Activated CD4-positive, alpha-beta memory T cell treated with anti-CD3 and anti-CD28 coated beads, Interleukin-2, amount 10 ng/mL, durations not matched to agents 7 days and 5 days (primary cell): ENCODE results near the gene MYH9. TPM values are rescaled to one million over a fixed set of nuclear protein-coding genes. Genes with fewer than 3 reads are reported as not detected.
"Not testable (repeated sequence)": the region's sequence is repeated elsewhere in the genome, so short reads cannot be mapped to it uniquely, and the experiment has no call there.

Experiments used
- CTCF ChIA-PET: fragments of 350-600 bp; sonication (Branson Sonifier 250); formaldehyde crosslinking; loops from one replicate; lab custom pipeline; 2021; ENCODE audit warnings: antibody characterized with exemption, inconsistent platforms; lab: Charles Lee
- POLR2A ChIA-PET: fragments of 350-600 bp; sonication (Branson Sonifier 250); formaldehyde crosslinking; loops from one replicate; lab custom pipeline; 2021; ENCODE audit warnings: antibody characterized with exemption; lab: Charles Lee
- DNase-seq: peaks from one replicate; pipeline ENCODE4 v3.0.0-alpha.2; 2020
- H3K27ac Mint-ChIP-seq: one replicate; pipeline ENCODE4 v1.8.0; 2021; ENCODE audit warnings: mild to moderate bottlenecking, mixed read lengths
- H3K27me3 Mint-ChIP-seq: one replicate; pipeline ENCODE4 v1.8.0; 2021; ENCODE audit warnings: mixed read lengths
- H3K36me3 Mint-ChIP-seq: one replicate; pipeline ENCODE4 v1.8.0; 2021; ENCODE audit warnings: low read depth, mixed read lengths
- H3K4me1 Mint-ChIP-seq: one replicate; pipeline ENCODE4 v1.8.0; 2021; ENCODE audit warnings: mixed read lengths
- H3K4me3 Mint-ChIP-seq: one replicate; pipeline ENCODE4 v1.8.0; 2021; ENCODE audit warnings: mild to moderate bottlenecking, mixed read lengths
- H3K9me3 Mint-ChIP-seq: one replicate; pipeline ENCODE4 v1.8.0; 2021; ENCODE audit warnings: mixed read lengths
- total RNA-seq, 2 experiments: library from RNA; stranded (reverse); gene quantifications; one replicate each; pipeline ENCODE4 v1.2.3, GENCODE V29; 2021

Gene MYH9
- total RNA-seq, 2 experiments from 2014 or later: 840 to 865 TPM

DNA sequence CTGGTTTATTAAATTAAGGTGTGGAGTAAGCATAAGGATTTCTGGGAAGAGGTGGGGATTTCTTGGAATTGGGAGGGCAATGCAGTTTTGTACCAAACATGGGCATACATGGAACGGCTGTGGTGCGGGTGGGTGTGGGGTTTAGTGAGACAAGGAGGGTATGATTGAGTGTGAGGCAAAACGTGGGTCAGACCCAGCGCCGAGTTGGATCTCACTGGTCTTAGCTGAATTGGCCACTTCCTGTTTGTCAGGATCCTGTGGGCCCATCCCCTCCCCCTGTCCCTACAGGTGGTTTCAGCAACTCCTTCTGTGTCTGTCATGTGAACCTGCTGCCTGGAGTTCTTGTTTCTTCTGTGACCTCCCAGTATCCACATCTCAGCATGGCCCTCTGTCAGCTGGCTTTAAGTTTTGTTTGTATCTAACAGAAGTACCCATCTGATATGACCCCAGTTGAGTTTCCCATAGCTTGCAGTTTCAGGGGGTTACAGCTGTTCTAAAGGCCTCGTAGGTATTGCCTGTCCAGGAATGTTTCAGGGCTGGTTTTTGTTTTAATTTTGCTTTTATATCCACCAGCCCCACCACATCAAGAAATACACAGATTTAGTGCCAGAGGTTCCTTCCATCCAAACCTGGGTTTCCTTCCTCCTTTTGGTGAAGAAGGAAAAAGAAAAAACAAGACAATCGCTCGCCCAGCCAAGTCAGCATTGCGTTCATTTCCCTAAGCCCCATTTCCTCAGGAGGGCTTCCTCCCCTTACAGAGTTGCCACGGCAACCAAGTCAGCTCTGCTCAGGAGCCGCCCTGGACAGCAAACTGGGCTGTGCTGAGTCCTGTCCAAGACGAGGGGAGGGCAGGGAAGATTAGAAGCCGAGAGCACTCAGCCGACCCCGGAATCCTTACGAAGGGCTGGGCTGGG, 128.8 kb downstream of the MYH9 start:
- Mint-ChIP-seq H3K4me3 (peak overlapping the region; percentile 43), H3K36me3 (peaks cover 76% of the 10 kb centered on the region), H3K9me3 (no peaks in the 10 kb centered on the region), H3K27ac (peak overlapping the region; percentile 88), H3K27me3 (no peaks in the 10 kb centered on the region), H3K4me1 (peaks cover 65% of the 10 kb centered on the region)
- ChIA-PET CTCF (interaction anchor here (1.7 kb wide), 1 partner anchor 20 kb away, joined by 6 read pairs; the partner anchor contains the start of gene APOL2), POLR2A (interaction anchor here (1.0 to 3.0 kb wide), 5 partner anchors 9 to 248 kb away, joined by 3 to 20 read pairs (median 4); partner anchors contain the start of genes APOL2, FOXRED2 and TXN2)
- DNase-seq: peak; percentile 65

GRCh38 chr22:36257948-36258670, 129.7 kb downstream of the MYH9 start:
- POLR2A ChIA-PET: interaction anchor here (1.6 to 3.0 kb wide), 2 partner anchors 20 kb away, joined by 4 to 20 read pairs; partner anchors contain the start of gene APOL2
- H3K36me3 Mint-ChIP-seq: peaks cover 76% of the 10 kb centered on the region
- peak overlapping the region; percentile 88 for H3K27ac Mint-ChIP-seq
- no peaks in the 10 kb centered on the region for H3K9me3 Mint-ChIP-seq
- CTCF ChIA-PET: interaction anchor here (1.7 kb wide), 1 partner anchor 19 kb away, joined by 6 read pairs; the partner anchor contains the start of gene APOL2
- peaks cover 73% of the 10 kb centered on the region for H3K4me1 Mint-ChIP-seq
- H3K4me3 Mint-ChIP-seq: peak overlapping the region; percentile 43
- DNase-seq: no peak
- H3K27me3 Mint-ChIP-seq: no peaks in the 10 kb centered on the region

DNA sequence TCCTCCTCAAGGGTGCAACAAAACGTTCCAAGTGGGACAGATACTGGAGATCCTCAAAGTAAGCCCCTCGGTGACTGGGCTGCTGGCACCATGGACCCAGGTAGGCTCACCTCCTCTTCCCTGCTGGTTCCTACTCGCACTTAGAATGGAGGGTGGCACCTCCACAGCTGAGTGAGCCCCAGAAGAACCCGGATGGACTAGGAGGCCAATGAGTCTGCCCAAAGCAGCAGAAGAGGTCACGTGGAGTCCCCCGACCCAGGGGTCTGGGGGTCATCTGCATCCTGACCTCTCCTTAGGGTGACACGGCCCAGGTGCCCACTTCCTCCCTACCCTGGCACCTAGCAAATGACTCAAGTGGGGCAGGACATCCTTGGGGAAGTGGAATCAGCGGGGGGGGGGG, 130.5 kb downstream of the MYH9 start:
- Mint-ChIP-seq H3K4me3 (no peak overlapping the region), H3K4me1 (peaks cover 79% of the 10 kb centered on the region), H3K9me3 (no peaks in the 10 kb centered on the region), H3K27ac (peak overlapping the region; percentile 66), H3K27me3 (no peaks in the 10 kb centered on the region), H3K36me3 (peaks cover 74% of the 10 kb centered on the region)
- ChIA-PET POLR2A (interaction anchor here (5.1 kb wide), 1 partner anchor 18 kb away, joined by 48 read pairs; the partner anchor contains the start of gene APOL2), CTCF (no interaction called here)
- no peak for DNase-seq

- ChIA-PET CTCF (interaction anchor here (0.6 kb wide), 1 partner anchor 59 kb away, joined by 3 read pairs; no protein-coding TSS in a partner anchor), POLR2A (interaction anchor here (5.1 kb wide), 1 partner anchor 18 kb away, joined by 48 read pairs; the partner anchor contains the start of gene APOL2)
- DNase-seq: no peak
- Mint-ChIP-seq H3K36me3 (peaks cover 68% of the 10 kb centered on the region), H3K4me3 (peak overlapping the region; percentile 5), H3K9me3 (no peaks in the 10 kb centered on the region), H3K27ac (peak overlapping the region; percentile 66), H3K27me3 (no peaks in the 10 kb centered on the region), H3K4me1 (peaks cover 83% of the 10 kb centered on the region)
Observed at GRCh38 chr22:36256478-36256877, 131.3 kb downstream of the MYH9 start.

DNA sequence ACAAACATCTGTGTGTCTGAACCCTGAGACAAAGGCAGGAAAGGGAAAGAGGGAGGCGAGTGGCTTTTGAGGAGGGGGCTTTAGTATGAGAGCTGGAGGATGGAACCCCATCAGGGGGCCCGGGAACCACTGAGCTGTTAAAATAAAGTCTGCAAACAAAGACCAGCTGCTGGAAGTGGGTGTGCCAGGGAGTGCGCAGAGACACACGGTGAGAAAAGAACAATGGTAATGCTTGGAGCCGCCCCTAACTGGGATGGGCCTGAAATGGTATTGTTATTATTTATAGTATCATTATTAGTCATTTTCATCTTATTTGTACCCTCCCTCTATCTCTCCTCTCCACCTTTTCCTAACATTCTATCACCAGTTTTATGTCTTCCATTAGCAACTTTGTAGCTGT, 132.2 kb downstream of the MYH9 start:
- peak overlapping the region; percentile 93 for H3K4me3 Mint-ChIP-seq
- CTCF ChIA-PET: interaction anchor here (0.6 kb wide), 1 partner anchor 60 kb away, joined by 3 read pairs; no protein-coding TSS in a partner anchor
- POLR2A ChIA-PET: interaction anchor here (1.2 to 5.1 kb wide), 2 partner anchors 17 to 58 kb away, joined by 3 to 48 read pairs; partner anchors contain the start of gene APOL2
- not testable (repeated sequence) for H3K9me3 Mint-ChIP-seq, H3K27me3 Mint-ChIP-seq, DNase-seq
- H3K36me3 Mint-ChIP-seq: peaks cover 59% of the 10 kb centered on the region
- peak overlapping the region; percentile 64 for H3K27ac Mint-ChIP-seq
- H3K4me1 Mint-ChIP-seq: peaks cover 80% of the 10 kb centered on the region

DNA sequence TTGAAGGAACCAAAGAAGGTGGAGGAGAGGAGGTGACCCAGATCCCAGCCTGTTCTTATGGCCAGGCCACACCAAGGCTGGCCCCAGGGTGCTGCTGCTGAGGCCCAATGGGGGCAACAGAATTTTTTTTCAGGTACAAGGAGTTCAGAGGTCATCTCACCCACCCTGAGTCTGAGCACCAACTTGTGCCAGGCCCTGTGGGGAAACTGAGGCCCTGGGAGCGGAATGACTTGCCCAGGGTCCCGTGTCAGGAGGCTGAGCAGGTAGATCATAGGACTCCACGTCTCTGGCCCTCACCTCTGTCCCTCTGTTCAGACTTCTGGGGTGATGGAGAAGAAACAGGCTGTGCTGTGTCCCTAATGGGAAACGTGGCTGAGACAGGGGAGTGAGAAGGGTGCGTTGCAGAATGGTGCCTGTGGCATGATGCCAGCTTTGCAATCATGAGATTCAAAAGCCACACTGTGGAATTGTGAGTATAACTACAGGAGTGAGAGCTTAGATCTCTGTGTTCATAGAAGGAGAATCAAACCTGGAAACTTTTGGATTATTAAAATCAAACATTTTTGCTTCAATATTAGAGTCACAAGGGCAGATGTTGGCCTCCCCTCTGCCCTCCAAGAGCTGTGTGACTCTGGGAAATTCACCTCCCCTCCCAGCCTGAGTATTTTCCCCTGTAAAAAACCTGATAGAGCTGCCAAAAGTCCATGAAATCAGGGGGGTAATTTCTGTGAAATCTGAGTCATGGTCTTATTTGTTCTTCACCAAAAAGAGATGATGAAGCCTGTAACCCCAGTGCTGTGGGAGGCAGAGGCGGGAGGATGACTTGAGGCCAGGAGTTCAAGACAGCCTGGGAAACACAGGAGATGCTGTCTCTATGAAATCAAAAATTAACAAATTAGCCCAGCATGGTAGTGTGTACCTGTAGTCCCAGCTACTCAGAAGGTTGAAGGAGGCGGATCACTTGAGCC, 134.0 kb downstream of the MYH9 start:
- H3K9me3 Mint-ChIP-seq: no peaks in the 10 kb centered on the region

GRCh38 chr22:36252754-36253522, 134.8 kb downstream of the MYH9 start, which contains the start of gene APOL1:
Gene APOL1, plus strand, starts transcription at chr22:36253133. Its CDS starts 1,823 bp downstream, at chr22:36254956.
- peaks cover 39% of the 10 kb centered on the region for H3K36me3 Mint-ChIP-seq
- H3K27ac Mint-ChIP-seq: peak within 1 kb of the TSS; percentile 89
- POLR2A ChIA-PET: interaction anchor here (0.7 to 5.1 kb wide), 10 partner anchors 10 to 827 kb away, joined by 3 to 48 read pairs (median 6); partner anchors contain the start of genes APOL2, APOL3 and TXN2
- no peaks in the 10 kb centered on the region for H3K27me3 Mint-ChIP-seq
- peak within 1 kb of the TSS; percentile 93 for H3K4me3 Mint-ChIP-seq
- H3K4me1 Mint-ChIP-seq: peaks cover 59% of the 10 kb centered on the region
- H3K9me3 Mint-ChIP-seq: peaks cover 5% of the 10 kb centered on the region
- CTCF ChIA-PET: interaction anchor here (0.8 to 6.9 kb wide), 9 partner anchors 10 to 234 kb away, joined by 3 to 65 read pairs (median 4); partner anchors contain the start of gene APOL2
- peak; percentile 63 for DNase-seq

More for the DNA sequence above, 134.0 kb downstream of the MYH9 start:
- ChIA-PET CTCF (interaction anchor here (0.6 to 6.9 kb wide), 12 partner anchors 11 to 233 kb away, joined by 3 to 65 read pairs (median 4); partner anchors contain the start of gene APOL2), POLR2A (interaction anchor here (0.7 to 5.1 kb wide), 12 partner anchors 10 to 826 kb away, joined by 3 to 48 read pairs (median 4); partner anchors contain the start of genes APOL2, APOL3, EIF3D and TXN2)
- peak overlapping the region; percentile 89 for H3K27ac Mint-ChIP-seq
- H3K4me3 Mint-ChIP-seq: peak overlapping the region; percentile 93
- H3K4me1 Mint-ChIP-seq: peaks cover 68% of the 10 kb centered on the region
- H3K36me3 Mint-ChIP-seq: peaks cover 48% of the 10 kb centered on the region
- H3K27me3 Mint-ChIP-seq: no peaks in the 10 kb centered on the region
- no peak for DNase-seq

- H3K9me3 Mint-ChIP-seq, H3K27me3 Mint-ChIP-seq, H3K27ac Mint-ChIP-seq, DNase-seq: not testable (repeated sequence)
- Mint-ChIP-seq H3K36me3 (peaks cover 34% of the 10 kb centered on the region), H3K4me1 (peaks cover 51% of the 10 kb centered on the region), H3K4me3 (peak overlapping the region; percentile 93)
- ChIA-PET CTCF (interaction anchor here (2.4 to 6.9 kb wide), 2 partner anchors 13 to 235 kb away, joined by 6 to 65 read pairs; partner anchors contain the start of gene APOL2), POLR2A (interaction anchor here (1.0 to 5.1 kb wide), 5 partner anchors 9 to 91 kb away, joined by 3 to 48 read pairs (median 16); partner anchors contain the start of genes APOL2 and APOL3)
Observed at GRCh38 chr22:36251979-36252608, 135.7 kb downstream of the MYH9 start.

DNA sequence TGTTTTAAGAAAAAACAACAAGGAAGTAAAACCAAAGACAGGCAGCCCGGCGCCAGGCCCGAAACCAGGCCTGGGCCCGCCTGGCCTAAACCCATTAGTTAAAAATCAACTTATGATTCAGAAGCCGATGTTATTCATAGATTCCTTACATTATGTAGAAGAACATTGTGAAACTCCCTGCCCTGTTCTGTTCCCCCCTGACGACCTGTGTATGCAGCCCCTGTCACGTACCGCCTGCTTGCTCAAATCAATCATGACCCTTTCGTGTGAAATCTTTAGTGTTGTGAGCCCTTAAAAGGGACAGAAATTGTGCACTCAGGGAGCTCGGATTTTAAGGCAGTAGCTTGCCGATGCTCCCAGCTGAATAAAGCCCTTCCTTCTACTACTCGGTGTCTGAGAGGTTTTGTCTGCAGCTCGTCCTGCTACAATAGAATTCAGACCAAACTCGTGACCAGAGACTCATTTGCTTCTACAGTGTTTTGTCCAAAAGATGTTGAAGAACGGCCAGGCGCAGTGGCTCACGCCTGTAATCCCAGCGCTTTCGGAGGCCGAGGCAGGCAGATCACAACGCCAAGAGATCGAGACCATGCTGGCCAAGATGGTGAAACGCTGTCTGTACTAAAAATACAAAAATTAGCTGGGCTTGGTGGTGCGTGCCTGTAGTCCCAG, 137.3 kb downstream of the MYH9 start:
- H3K27ac Mint-ChIP-seq, POLR2A ChIA-PET: not testable (repeated sequence)

GRCh38 chr22:36249160-36249559, 138.6 kb downstream of the MYH9 start:
- peaks cover 9% of the 10 kb centered on the region for H3K9me3 Mint-ChIP-seq
- H3K27me3 Mint-ChIP-seq: no peaks in the 10 kb centered on the region
- POLR2A ChIA-PET: interaction anchor here (1.0 kb wide), 1 partner anchor 10 kb away, joined by 3 read pairs; the partner anchor contains the start of gene APOL2
- CTCF ChIA-PET: interaction anchor here (1.1 to 6.9 kb wide), 2 partner anchors 10 to 237 kb away, joined by 3 to 65 read pairs; partner anchors contain the start of gene APOL2
- H3K36me3 Mint-ChIP-seq: peaks cover 18% of the 10 kb centered on the region
- no peak overlapping the region for H3K27ac Mint-ChIP-seq
- peaks cover 24% of the 10 kb centered on the region for H3K4me1 Mint-ChIP-seq
- DNase-seq: no peak
- no peak overlapping the region for H3K4me3 Mint-ChIP-seq

More for the DNA sequence above, 137.3 kb downstream of the MYH9 start:
- Mint-ChIP-seq H3K4me1 (peaks cover 35% of the 10 kb centered on the region), H3K36me3 (peaks cover 25% of the 10 kb centered on the region)
- H3K27me3 Mint-ChIP-seq, H3K9me3 Mint-ChIP-seq, DNase-seq, H3K4me3 Mint-ChIP-seq: not testable (repeated sequence)
- CTCF ChIA-PET: interaction anchor here (0.7 to 6.9 kb wide), 2 partner anchors 11 to 201 kb away, joined by 3 to 65 read pairs; partner anchors contain the start of gene APOL2
